ENCODE measurements around the gene GJB2.

DNA sequence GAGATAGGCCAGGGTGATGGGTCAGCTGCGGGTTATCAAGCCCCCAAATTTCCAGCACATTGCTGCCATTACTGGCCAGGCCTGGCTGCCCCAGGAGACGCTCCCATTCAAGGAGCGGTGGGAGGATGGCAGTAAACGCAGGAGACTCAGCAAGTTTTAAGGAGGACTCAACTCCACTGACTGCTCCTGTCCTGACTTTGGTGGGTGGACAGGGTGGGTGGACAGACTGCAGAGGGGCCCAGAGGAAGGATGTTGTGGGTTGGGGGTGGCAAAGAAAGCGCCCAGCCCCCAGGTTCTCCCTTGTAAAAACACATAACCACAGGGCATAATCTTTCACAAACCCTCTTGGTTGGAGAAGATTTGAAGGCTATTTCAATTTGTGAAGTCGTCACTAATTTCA lies 35.0 kb upstream of the GJB2 start:
- TF ChIP-seq, protein P1, sequence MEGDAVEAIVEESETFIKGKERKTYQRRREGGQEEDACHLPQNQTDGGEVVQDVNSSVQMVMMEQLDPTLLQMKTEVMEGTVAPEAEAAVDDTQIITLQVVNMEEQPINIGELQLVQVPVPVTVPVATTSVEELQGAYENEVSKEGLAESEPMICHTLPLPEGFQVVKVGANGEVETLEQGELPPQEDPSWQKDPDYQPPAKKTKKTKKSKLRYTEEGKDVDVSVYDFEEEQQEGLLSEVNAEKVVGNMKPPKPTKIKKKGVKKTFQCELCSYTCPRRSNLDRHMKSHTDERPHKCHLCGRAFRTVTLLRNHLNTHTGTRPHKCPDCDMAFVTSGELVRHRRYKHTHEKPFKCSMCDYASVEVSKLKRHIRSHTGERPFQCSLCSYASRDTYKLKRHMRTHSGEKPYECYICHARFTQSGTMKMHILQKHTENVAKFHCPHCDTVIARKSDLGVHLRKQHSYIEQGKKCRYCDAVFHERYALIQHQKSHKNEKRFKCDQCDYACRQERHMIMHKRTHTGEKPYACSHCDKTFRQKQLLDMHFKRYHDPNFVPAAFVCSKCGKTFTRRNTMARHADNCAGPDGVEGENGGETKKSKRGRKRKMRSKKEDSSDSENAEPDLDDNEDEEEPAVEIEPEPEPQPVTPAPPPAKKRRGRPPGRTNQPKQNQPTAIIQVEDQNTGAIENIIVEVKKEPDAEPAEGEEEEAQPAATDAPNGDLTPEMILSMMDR (conservative IDR thresholded peaks at IDR 0.05 in 1 of 2, IDR thresholded peaks at IDR 0.05 in 1 of 2; ENCODE audit: low read depth in 1 of 2, low read length in 2 of 2), result no peak
- TF ChIP-seq EZH2 (IDR thresholded peaks at IDR 0.05; ENCODE audit: low read length, missing control alignments), result no peak

Measured in fibroblast of lung (primary cell).